Renal pelvis (tissue), 3 donors: ENCODE data around the gene RGS12. TPM values are rescaled to one million over a fixed set of nuclear protein-coding genes. Genes with fewer than 3 reads are reported as not detected.

Source experiments
- polyA plus RNA-seq, 3 donors: library from polyadenylated mRNA; unstranded; fragments of 120-200 nt; gene quantifications; one replicate each; pipeline ENCODE4 v1.2.1, GENCODE V29; 2013; ENCODE audit not compliant: insufficient read length in 3 of 3

Gene RGS12
- polyA plus RNA-seq, 3 donors, result 44.3 to 60.8 (median 50.4) TPM

Other genes with a start within 250 kb of the RGS12 start
- not detected for gene HTT-AS, start 218.5 kb upstream of the RGS12 start, polyA plus RNA-seq
- gene HTT, start 218.3 kb upstream of the RGS12 start, polyA plus RNA-seq, result 10 to 100 TPM; 31.9 to 44.9 (median 38.7) TPM
- gene MSANTD1, start 43.9 kb upstream of the RGS12 start, polyA plus RNA-seq, result 1 to 10 TPM in 1 of 3 donors, under 1 TPM in 2; 0.57 to 1.1 (median 0.84) TPM
- 1 to 10 TPM; 1.7 to 2.4 (median 2.1) TPM for gene HGFAC, start 148.9 kb downstream of the RGS12 start, polyA plus RNA-seq
- 1 to 10 TPM; 2.6 to 4.7 (median 2.8) TPM for gene DOK7, start 170.3 kb downstream of the RGS12 start, polyA plus RNA-seq
- 100 to 1,000 TPM; 195 to 212 (median 205) TPM for gene LRPAP1, start 239.4 kb downstream of the RGS12 start, polyA plus RNA-seq